ENCODE data around the gene ZNF57. TPM values are rescaled to one million over a fixed set of nuclear protein-coding genes. Genes with fewer than 3 reads are reported as not detected.

Gene ZNF57
- total RNA-seq, 1 donor from 2014 or later: not detected

- peaks cover 28% of the 10 kb centered on the region for H3K36me3 ChIP-seq (ENCODE audit: insufficient read depth, low read length)
- H3K9me3 Mint-ChIP-seq (ENCODE audit: unreplicated experiment): peaks cover 73% of the 10 kb centered on the region
- H3K27ac Mint-ChIP-seq (ENCODE audit: unreplicated experiment): no peak overlapping the region
- H3K9ac ChIP-seq (ENCODE audit: low read length): no peak overlapping the region
- no peaks in the 10 kb centered on the region for H3K27me3 ChIP-seq (ENCODE audit: insufficient read depth, low read length)
- no peak overlapping the region for H3K4me3 Mint-ChIP-seq (ENCODE audit: unreplicated experiment)
- TF ChIP-seq EZH2 (IDR thresholded peaks at IDR 0.05; ENCODE audit: insufficient read depth, low read length): no peak
- TF ChIP-seq CTCF (IDR thresholded peaks at IDR 0.05; ENCODE audit: insufficient read depth, low read depth, low read length): no peak
- FAIRE-seq (no peak), DNase-seq (ENCODE audit: low read depth) (no peak)
- no peaks in the 10 kb centered on the region for H3K4me1 Mint-ChIP-seq (ENCODE audit: low read depth, unreplicated experiment)
- H4K20me1 ChIP-seq (ENCODE audit: insufficient read depth, low read length): peaks cover 5% of the 10 kb centered on the region
- peaks cover 6% of the 10 kb centered on the region for H3K79me2 ChIP-seq (ENCODE audit: insufficient read depth, low read length)
- H3K9me3 ChIP-seq (ENCODE audit: insufficient read depth, low read depth, low read length): peaks cover 65% of the 10 kb centered on the region
- H3K4me1 ChIP-seq (ENCODE audit: insufficient read depth, low read length): no peaks in the 10 kb centered on the region
- H3K36me3 Mint-ChIP-seq (ENCODE audit: low read depth, unreplicated experiment): peaks cover 75% of the 10 kb centered on the region
- no peaks in the 10 kb centered on the region for H3K27me3 Mint-ChIP-seq (ENCODE audit: low read depth, unreplicated experiment)
- no peak overlapping the region for H3K27ac ChIP-seq (ENCODE audit: low read depth, low read length)
- H3K4me3 ChIP-seq (ENCODE audit: insufficient read depth, low read depth, low read length): no peak overlapping the region
- H3K4me2 ChIP-seq (ENCODE audit: low read length): no peak overlapping the region
- H2AFZ ChIP-seq (ENCODE audit: low read depth, low read length): no peak overlapping the region
Measured at GRCh38 chr19:2853015-2853606, 47.6 kb upstream of the ZNF57 start.

GRCh38 chr19:2854849-2855248 lies 45.9 kb upstream of the ZNF57 start:
- no peaks in the 10 kb centered on the region for H3K4me1 ChIP-seq (ENCODE audit: insufficient read depth, low read length)
- H3K4me2 ChIP-seq (ENCODE audit: low read length): no peak overlapping the region
- H3K9ac ChIP-seq (ENCODE audit: low read length): no peak overlapping the region
- no peak overlapping the region for H3K27ac ChIP-seq (ENCODE audit: low read depth, low read length)
- no peak overlapping the region for H3K27ac Mint-ChIP-seq (ENCODE audit: unreplicated experiment)
- no peak overlapping the region for H2AFZ ChIP-seq (ENCODE audit: low read depth, low read length)
- H4K20me1 ChIP-seq (ENCODE audit: insufficient read depth, low read length): peaks cover 5% of the 10 kb centered on the region
- H3K36me3 Mint-ChIP-seq (ENCODE audit: low read depth, unreplicated experiment): peaks cover 72% of the 10 kb centered on the region
- H3K36me3 ChIP-seq (ENCODE audit: insufficient read depth, low read length): peaks cover 28% of the 10 kb centered on the region
- no peaks in the 10 kb centered on the region for H3K4me1 Mint-ChIP-seq (ENCODE audit: low read depth, unreplicated experiment)
- no peaks in the 10 kb centered on the region for H3K27me3 ChIP-seq (ENCODE audit: insufficient read depth, low read length)
- no peak for DNase-seq (ENCODE audit: low read depth)
- H3K4me3 Mint-ChIP-seq (ENCODE audit: unreplicated experiment): no peak overlapping the region
- peaks cover 2% of the 10 kb centered on the region for H3K79me2 ChIP-seq (ENCODE audit: insufficient read depth, low read length)
- H3K9me3 ChIP-seq (ENCODE audit: insufficient read depth, low read depth, low read length): peaks cover 78% of the 10 kb centered on the region
- TF ChIP-seq EZH2 (IDR thresholded peaks at IDR 0.05; ENCODE audit: insufficient read depth, low read length) (no peak), CTCF (IDR thresholded peaks at IDR 0.05; ENCODE audit: insufficient read depth, low read depth, low read length) (no peak)
- no peak overlapping the region for H3K4me3 ChIP-seq (ENCODE audit: insufficient read depth, low read depth, low read length)
- no peaks in the 10 kb centered on the region for H3K27me3 Mint-ChIP-seq (ENCODE audit: low read depth, unreplicated experiment)
- H3K9me3 Mint-ChIP-seq (ENCODE audit: unreplicated experiment): peaks cover 80% of the 10 kb centered on the region
- FAIRE-seq: no peak

GRCh38 chr19:2856457-2857050 lies 44.2 kb upstream of the ZNF57 start:
- Mint-ChIP-seq H3K36me3 (ENCODE audit: low read depth, unreplicated experiment) (peaks cover 59% of the 10 kb centered on the region), H3K27ac (ENCODE audit: unreplicated experiment) (peak overlapping the region; percentile 19), H3K4me3 (ENCODE audit: unreplicated experiment) (peak overlapping the region; percentile 6), H3K4me1 (ENCODE audit: low read depth, unreplicated experiment) (no peaks in the 10 kb centered on the region), H3K27me3 (ENCODE audit: low read depth, unreplicated experiment) (no peaks in the 10 kb centered on the region), H3K9me3 (ENCODE audit: unreplicated experiment) (peaks cover 72% of the 10 kb centered on the region)
- Histone ChIP-seq H3K4me3 (ENCODE audit: insufficient read depth, low read depth, low read length) (no peak overlapping the region), H3K4me1 (ENCODE audit: insufficient read depth, low read length) (no peaks in the 10 kb centered on the region), H3K9ac (ENCODE audit: low read length) (no peak overlapping the region), H3K27ac (ENCODE audit: low read depth, low read length) (no peak overlapping the region), H3K9me3 (ENCODE audit: insufficient read depth, low read depth, low read length) (peaks cover 65% of the 10 kb centered on the region), H3K27me3 (ENCODE audit: insufficient read depth, low read length) (no peaks in the 10 kb centered on the region), H3K4me2 (ENCODE audit: low read length) (no peak overlapping the region), H3K79me2 (ENCODE audit: insufficient read depth, low read length) (no peaks in the 10 kb centered on the region), H4K20me1 (ENCODE audit: insufficient read depth, low read length) (no peaks in the 10 kb centered on the region), H3K36me3 (ENCODE audit: insufficient read depth, low read length) (peaks cover 28% of the 10 kb centered on the region), H2AFZ (ENCODE audit: low read depth, low read length) (no peak overlapping the region)
- DNase-seq (ENCODE audit: low read depth) (no peak), FAIRE-seq (no peak)
- TF ChIP-seq EZH2 (IDR thresholded peaks at IDR 0.05; ENCODE audit: insufficient read depth, low read length): no peak
- TF ChIP-seq CTCF (IDR thresholded peaks at IDR 0.05; ENCODE audit: insufficient read depth, low read depth, low read length): no peak

Data from astrocyte (in vitro differentiated cells and primary cell).